CD4-positive, alpha-beta T cell treated with Interleukin-17A for 4 hours (primary cell): ENCODE results near the gene RRAS.
"Not testable (repeated sequence)": the region's sequence is repeated elsewhere in the genome, so short reads cannot be mapped to it uniquely, and the experiment has no call there.

Experiments
- DNase-seq: peaks from one replicate; pipeline ENCODE4 v3.0.0-alpha.2; 2020; ENCODE audit warnings: mixed read lengths

Gene RRAS

GRCh38 chr19:49626226-49626625 is 13.7 kb downstream of the RRAS start:
- no peak for DNase-seq

- DNase-seq: no peak
Measured at GRCh38 chr19:49624967-49625910, 14.7 kb downstream of the RRAS start.

- not testable (repeated sequence) for DNase-seq
Measured at GRCh38 chr19:49617860-49618259, 22.1 kb downstream of the RRAS start.

GRCh38 chr19:49616945-49617344 is 23.0 kb downstream of the RRAS start:
- no peak for DNase-seq

GRCh38 chr19:49616532-49616931 is 23.4 kb downstream of the RRAS start:
- DNase-seq: no peak

GRCh38 chr19:49615861-49616260 is 24.1 kb downstream of the RRAS start:
- no peak for DNase-seq

- DNase-seq: no peak
Measured at GRCh38 chr19:49614096-49614833, 25.7 kb downstream of the RRAS start.

- no peak for DNase-seq
Measured at GRCh38 chr19:49613374-49613773, 26.6 kb downstream of the RRAS start.

GRCh38 chr19:49609499-49610092 is 30.3 kb downstream of the RRAS start:
- DNase-seq: no peak

GRCh38 chr19:49605605-49606004 is 34.3 kb downstream of the RRAS start:
- DNase-seq: no peak

GRCh38 chr19:49602806-49603205 is 37.1 kb downstream of the RRAS start:
- no peak for DNase-seq

- no peak for DNase-seq
Measured at GRCh38 chr19:49601482-49602038, 38.4 kb downstream of the RRAS start.

GRCh38 chr19:49599378-49600295 is 40.3 kb downstream of the RRAS start:
- DNase-seq: no peak

- DNase-seq: no peak
Measured at GRCh38 chr19:49597703-49597974, 42.3 kb downstream of the RRAS start.

- DNase-seq: no peak
Measured at GRCh38 chr19:49596954-49597702, 42.8 kb downstream of the RRAS start.

GRCh38 chr19:49596407-49596806 is 43.5 kb downstream of the RRAS start:
- DNase-seq: no peak

GRCh38 chr19:49595819-49596404 is 44.0 kb downstream of the RRAS start:
- no peak for DNase-seq

GRCh38 chr19:49594993-49595818 is 44.7 kb downstream of the RRAS start:
- DNase-seq: no peak

- DNase-seq: no peak
Measured at GRCh38 chr19:49594157-49594992, 45.6 kb downstream of the RRAS start.
